GM21786 (cell line): ENCODE data around the gene TAF3.

Experiments
- ATAC-seq: cut with Tn5 transposase; IDR thresholded peaks from one replicate; pipeline ENCODE4 v1.9.1; 2021; ENCODE audit not compliant: unreplicated experiment

Gene TAF3

DNA sequence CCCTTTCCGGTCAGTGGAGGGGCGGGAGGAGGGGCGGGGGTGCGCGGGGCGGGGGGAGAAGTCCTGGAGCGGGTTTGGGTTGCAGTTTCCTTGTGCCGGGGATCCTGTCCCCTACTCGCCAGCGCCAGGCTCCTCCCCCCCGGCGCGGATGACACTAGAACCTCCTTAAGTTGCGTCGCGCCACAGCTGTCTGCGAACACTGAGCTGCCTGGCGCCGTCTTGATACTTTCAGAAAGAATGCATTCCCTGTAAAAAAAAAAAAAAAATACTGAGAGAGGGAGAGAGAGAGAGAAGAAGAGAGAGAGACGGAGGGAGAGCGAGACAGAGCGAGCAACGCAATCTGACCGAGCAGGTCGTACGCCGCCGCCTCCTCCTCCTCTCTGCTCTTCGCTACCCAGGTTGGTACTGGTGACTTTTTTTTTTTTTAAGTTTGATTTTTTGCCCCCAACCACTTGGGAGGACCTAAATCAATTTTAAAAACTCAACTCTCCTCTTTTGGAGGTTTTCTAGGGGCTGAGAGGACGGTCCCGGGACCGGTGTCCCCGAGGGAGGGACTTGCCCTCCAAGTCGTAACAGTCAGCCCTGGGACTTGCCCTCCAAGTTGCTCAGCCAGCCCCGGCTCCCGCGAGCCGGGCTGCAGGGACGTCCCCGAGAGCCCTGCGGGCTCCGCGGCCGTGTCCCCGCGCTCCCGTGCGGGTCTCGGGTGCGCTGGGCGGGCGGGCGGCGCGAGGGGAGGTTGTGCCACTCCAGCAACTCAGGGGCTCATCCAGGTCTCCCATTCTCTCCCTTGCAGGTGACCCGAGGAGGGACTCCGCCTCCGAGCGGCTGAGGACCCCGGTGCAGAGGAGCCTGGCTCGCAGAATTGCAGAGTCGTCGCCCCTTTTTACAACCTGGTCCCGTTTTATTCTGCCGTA lies 236.4 kb downstream of the TAF3 start, which contains the start of gene GATA3:
TSS of gene GATA3 (plus strand) at position 195 of the 914 bp plus-strand sequence. CDS start 968 bp downstream, outside the sequence.
- peak; percentile 34 for ATAC-seq

DNA sequence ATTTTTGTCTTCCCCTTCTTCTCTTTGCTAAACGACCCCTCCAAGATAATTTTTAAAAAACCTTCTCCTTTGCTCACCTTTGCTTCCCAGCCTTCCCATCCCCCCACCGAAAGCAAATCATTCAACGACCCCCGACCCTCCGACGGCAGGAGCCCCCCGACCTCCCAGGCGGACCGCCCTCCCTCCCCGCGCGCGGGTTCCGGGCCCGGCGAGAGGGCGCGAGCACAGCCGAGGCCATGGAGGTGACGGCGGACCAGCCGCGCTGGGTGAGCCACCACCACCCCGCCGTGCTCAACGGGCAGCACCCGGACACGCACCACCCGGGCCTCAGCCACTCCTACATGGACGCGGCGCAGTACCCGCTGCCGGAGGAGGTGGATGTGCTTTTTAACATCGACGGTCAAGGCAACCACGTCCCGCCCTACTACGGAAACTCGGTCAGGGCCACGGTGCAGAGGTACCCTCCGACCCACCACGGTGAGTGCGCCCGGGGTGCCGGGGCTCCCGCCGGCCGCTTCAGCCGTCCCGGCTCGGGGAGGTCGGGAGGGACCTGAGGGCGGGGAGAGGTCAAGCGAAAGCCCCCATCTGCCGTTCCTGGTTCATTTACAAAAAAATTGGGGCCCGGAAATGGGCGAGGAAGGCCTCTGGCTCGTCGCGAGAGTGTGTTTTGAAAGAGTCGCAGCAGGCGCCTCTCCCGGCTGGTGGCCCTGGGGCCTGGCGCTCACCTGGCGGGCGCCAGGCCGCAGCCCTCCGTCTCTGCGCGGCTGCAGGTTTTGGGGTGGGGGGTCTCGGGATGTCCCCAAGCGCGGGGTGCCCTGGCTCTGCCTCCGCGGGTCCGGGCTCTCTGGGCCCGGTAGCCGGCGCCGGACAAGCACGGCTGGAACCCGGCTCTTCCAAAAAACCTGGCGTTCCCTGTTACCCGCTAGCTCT lies 237.4 kb downstream of the TAF3 start:
- ATAC-seq: no peak

DNA sequence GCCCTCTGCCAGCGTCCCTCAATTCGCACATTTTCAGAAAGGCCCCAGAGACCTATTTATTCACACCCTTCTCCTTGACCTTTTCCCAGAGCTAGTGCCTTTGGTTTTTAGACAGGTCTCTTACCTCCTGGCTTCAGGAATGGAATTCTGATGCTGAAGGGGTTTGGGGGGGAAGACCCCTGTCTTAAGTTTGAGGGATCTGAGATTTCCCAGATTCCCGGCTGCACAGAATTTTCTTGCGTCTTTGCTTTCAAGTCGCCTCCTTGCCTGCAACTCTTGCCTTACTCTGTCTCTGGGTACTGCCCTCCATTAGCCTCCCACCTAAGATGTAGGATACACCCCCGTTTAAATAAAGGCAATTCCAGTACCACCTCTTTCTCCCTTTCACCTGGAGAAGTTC lies 238.1 kb downstream of the TAF3 start:
- ATAC-seq: no peak

DNA sequence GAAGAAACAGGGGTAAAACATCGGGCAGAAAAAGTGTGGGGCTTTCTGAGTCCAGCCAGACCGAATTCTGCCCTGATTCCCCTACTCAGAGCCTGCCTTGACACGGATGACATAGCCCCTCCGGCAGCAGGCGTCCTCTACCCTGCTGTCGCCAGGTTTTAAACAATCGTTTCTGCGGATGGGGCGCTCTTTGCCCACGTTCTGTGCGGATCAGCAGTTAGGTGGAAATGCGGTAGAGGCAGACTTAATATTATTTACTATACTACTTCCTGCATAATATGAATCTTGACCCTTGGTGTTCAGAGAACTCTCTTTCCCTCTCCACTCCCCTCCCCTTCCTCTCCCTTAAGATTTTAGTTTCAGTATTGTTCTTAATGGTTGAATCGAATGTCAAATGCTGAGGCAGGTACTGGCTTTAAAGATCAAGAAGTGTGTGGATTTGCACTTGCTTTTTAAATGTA lies 238.6 kb downstream of the TAF3 start:
- ATAC-seq: peak; percentile 29

DNA sequence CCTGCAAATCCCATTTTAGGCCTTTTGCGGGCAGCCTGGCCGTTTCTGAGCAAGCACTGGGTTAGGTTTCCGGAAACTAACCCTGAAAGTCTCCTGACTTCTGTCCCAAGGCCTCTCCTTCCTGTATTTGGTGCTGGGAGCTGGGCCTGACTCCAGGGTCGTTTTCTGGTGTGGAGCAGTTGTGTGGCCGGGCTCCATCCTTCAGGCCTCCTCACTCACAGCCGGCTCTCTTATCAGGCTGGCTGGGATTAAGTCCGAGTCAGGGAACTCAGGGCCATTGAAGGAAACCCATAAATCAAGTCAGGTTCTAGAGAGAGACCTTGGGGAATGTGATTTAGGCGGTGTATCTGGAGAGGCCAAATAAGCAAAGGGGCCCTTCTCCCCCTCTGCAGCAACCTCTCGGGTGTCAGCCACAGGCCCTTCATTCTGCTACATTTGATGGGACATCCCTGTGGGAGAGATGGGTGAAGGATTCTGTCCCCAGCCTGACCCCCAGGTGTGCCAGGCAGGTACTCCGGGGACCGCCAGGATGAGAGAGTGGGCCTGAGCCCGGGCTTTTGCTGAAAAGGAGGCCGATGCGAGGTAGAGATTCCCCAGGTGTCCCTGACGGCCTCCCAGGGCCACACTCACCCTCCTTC lies 239.4 kb downstream of the TAF3 start:
- ATAC-seq: no peak

DNA sequence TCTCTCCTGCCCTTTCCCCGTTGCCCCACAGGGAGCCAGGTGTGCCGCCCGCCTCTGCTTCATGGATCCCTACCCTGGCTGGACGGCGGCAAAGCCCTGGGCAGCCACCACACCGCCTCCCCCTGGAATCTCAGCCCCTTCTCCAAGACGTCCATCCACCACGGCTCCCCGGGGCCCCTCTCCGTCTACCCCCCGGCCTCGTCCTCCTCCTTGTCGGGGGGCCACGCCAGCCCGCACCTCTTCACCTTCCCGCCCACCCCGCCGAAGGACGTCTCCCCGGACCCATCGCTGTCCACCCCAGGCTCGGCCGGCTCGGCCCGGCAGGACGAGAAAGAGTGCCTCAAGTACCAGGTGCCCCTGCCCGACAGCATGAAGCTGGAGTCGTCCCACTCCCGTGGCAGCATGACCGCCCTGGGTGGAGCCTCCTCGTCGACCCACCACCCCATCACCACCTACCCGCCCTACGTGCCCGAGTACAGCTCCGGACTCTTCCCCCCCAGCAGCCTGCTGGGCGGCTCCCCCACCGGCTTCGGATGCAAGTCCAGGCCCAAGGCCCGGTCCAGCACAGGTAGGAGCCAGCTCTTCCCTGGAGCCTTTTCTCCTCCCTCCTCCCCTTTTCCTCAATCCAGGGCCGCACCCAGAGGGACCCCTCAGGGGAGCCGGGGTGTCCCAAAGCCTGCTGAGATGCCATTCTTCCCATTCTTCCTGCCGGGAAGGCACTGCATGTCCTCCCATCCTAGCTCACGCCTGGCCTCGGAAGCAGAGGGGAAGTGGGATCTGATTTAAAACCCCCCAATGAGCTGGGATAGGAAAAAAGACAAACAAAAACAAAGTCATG lies 240.2 kb downstream of the TAF3 start:
- ATAC-seq: no peak

DNA sequence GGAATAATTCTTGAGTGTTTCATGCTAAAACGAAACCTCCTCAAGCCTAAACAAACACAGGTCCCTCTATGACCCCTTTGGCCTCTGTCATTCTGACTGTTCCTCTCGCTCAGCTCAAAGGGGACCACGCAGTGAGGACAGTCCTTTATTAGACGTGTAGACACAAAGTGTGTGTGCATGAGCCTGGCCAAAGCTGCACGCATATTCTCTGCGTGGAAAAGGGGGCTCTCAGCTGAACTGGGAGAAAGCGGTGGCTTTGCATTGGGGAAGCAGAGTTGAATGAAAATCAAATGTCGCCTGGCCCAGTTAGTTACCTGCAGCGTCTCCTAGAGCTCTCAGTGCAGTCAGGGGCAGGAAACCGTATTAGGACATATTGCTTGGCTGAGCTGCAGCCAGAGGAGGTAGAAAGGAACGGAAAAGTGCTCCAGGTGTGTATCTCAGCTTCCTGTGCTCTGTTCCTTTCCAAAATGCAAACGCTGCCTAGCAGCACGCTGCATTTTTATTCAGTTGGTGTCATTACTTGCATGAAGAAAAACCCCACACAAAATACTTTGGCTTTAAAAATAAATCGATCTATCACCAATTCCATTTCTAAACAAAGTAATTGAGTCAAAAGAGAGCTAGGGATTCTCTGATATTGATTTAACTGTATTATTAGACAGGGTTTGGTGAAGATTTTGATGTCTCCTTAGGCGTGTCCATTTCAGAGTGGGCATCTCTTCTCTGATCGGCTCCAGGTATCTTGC lies 241.1 kb downstream of the TAF3 start:
- no peak for ATAC-seq

DNA sequence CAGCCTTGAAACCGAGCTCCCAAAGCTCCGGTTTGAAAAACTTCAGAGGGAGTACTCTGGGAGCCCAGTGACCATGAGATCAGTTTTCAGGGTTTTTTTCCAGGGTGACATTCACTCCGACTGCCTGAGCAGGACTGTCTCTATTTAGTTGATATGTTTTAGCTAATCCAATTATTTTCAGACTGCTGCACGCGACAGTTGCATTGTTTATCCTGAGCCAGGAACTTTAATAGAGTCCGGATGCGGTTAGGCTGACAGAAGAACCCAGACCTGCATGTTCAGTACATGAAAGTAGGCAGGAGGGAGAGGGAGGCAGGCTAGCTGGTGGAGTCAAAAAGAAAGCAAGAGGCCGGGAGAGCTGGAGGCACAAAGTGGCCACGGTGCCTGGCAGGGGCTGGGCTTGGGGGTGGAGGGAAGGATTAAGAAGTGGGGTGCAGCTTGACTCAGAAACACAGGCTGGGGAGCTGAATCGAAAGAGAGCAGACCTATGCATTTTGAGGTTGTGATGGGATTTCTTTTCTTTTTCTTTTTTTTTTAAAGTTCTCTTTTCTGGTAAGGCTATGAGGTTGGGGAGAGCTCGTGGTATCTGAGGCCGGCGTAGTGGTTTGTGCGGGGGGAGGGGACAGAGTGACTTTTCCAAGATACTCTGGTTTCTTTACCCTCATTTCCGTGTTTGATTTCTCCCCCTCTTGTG lies 241.9 kb downstream of the TAF3 start:
- peak; percentile 47 for ATAC-seq

DNA sequence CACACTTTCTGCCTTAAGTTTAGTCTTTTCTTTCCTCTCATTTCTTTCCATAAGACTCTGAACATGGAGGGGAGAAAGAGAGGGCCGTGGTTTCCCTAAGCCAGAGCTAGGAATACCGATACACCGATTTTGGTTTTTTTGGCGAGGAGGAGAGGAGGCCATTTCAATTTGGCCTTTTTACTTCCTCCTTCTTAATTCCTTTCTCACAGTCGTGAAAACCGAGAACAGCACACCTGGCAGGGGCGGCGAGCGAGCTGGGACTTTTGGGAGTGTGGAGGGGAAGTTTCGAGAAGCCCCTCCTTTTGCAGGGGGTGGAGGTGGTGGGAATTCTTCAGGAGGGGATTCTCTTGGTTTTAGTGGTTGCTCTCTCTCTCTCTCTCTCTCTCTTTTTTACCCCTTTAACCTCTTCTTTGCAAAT lies 242.4 kb downstream of the TAF3 start:
- no peak for ATAC-seq

DNA sequence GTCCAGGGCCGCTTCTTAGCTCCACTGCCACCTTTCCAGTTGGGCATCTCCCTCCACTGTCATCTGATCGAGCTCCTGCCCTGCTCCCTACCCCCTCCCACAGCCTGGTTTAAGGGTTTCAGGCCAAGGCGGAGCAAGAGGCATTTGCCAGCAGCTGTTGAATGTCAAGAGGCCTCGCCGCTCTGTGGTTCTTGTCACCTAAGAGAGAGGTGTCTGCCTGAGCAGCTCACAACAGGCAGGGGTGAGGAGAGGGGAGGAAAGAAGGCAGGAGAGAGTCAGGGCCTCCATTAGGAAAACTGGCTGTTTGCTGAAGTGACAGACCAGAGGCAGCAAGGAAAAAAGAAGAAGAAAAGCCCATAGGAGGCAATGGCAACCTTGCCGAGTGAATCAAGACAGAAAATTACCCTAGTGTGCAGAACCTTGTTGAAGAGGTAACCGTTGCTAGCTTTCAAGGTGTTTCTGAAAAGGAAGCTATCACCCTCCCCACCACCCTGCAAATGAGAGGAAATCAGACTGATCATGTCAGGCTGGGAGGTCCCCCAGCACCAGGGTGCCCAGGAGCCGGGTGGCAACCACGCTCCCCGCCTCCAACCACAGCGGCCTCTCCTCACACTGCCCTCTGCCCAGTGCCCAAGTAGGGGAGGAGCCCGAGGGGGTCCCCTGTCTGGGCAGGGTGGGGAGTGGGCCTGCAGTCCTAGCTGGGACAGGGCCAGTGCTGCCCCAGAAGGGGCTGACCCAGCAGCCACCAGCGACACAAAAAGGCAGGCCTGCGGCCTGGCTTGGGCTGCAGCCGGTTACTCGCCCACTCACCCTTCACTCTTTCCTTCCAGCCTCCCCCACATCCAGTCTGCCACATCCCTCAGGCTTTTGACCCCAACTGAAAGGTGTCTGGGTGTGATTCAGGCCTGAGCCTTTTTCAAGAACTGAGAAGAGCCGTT lies 243.2 kb downstream of the TAF3 start:
- no peak for ATAC-seq

DNA sequence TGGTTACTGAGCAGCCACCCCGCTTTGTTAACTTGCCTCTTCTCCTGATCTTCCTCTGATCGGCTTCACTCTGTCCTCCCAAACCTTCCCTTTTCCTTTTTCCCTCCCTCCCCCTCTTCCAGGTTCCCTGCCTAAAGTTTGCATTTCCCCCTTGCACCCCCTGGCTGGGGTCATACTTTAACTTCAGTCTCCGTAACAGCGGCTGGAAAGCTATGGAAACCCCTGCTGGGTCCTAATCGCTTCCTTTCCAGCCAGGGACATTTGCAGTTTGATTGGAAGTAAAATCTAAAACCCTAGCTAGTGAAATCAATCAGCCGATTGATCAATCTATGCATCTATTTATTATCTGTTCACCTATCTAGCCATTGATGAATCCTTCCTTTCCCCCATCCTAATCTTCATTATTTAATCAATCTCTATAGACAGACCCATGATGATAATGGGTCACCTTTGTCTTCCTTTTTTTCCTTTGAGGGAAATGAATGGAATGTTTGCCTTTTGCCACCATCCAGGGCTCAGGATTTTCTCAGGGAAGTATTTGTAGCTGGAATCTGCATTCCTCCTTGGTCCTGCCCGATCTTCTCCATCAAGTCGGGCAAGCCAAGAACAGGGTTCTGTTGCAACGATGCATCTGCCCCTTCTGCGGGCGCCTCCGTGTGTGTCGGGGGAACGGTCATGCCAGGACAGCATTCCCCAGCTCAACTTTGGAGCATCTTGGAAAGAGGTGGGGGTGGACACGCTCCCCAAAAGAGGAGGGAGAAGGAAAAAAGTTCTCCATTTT lies 245.0 kb downstream of the TAF3 start:
- no peak for ATAC-seq

DNA sequence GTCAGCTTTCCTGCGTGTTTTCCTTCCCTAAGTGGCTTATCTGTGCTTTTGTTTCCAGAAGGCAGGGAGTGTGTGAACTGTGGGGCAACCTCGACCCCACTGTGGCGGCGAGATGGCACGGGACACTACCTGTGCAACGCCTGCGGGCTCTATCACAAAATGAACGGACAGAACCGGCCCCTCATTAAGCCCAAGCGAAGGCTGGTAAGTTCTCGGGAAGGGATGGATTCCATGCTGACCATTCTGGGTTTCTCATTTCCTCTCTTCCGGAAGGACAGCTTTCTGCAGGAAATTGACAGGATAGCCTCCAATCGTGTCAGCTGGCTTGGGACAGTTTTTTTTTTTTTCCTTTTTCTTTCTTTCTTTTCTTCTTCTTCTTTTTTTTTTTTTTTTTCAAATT lies 245.6 kb downstream of the TAF3 start:
- no peak for ATAC-seq

DNA sequence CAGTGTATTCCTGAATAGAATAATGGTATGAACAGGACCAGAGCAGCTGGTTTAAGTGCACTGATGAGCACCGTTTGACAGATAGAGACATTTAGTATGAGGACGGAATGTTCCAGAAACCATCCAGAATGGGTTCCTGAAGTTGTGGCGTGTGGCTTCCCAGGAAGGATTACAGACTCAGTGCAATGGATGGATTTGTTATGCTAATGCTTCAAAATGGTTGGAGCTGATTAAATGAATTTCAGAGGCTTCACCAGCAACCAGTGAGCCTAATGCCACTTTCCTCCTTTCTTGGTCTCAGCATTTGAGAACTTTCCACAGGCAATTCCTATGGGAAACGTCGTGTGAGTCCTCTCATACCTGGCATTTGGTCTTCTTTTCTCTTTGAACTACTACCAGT lies 246.1 kb downstream of the TAF3 start:
- ATAC-seq: no peak

DNA sequence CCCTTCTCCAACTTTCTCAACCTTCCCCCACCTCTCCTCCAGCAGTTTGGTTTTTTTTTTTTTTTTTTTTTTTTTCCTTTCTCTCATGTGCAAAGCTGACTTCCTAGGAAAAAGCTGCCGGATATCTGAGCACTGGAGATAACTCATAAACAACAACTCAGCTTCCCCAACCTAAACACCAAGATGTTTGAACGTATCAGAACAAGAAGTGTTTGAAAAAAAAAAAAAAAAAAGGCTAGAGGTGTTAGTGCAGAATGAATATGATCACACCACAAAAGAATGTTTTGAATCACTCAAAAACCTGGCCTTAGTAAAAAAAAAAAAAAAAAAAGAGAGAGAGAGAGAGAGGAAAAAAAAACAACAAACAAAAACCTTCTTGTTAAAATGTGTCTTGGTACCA lies 247.3 kb downstream of the TAF3 start:
- ATAC-seq: no peak

DNA sequence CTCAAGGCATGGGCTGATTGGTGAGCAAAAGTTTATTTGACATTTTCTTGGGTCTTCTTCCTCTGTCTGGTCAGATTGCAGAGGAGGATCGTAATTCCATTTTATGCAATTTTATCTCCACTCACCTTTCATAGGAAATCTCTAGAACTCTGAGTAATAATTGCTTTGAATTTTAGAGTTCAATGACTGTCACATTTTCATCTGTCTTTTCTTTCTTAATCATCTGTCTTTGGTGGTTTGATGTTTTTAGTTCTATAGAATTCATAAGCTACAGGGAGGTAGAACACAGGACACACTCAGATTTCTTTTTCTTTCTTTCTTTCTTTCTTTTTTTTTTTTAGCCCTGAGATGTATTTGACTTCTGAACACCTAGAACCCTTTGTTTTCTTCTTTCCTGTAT lies 247.8 kb downstream of the TAF3 start:
- no peak for ATAC-seq
